GM11168 (cell line): ENCODE data around the gene SPATA6L.

Experiments used
- in situ Hi-C: fragments of 300-500 bp; cut with MboI; formaldehyde crosslinking; loops from one replicate; pipeline ENCODE4 v1.12.0; 2022; ENCODE audit warnings: low sequenced_read_pairs; ENCODE audit not compliant: unreplicated experiment

SPATA6L gene, protein sequence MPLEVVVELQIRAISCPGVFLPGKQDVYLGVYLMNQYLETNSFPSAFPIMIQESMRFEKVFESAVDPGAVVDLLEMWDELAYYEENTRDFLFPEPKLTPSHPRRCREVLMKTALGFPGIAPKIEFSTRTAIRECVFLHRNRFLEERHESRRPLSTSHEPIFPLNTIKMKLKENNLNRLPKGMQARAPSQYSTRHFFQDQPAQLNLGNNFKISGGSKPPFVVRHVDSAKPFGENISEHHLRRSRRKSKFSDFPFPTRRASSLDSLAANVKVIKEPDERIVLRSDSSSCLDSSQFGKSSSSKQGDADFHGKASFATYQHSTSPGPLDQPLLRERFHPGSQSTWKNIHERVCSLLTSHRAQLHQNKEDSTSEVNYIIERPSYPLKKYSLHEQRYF

DNA sequence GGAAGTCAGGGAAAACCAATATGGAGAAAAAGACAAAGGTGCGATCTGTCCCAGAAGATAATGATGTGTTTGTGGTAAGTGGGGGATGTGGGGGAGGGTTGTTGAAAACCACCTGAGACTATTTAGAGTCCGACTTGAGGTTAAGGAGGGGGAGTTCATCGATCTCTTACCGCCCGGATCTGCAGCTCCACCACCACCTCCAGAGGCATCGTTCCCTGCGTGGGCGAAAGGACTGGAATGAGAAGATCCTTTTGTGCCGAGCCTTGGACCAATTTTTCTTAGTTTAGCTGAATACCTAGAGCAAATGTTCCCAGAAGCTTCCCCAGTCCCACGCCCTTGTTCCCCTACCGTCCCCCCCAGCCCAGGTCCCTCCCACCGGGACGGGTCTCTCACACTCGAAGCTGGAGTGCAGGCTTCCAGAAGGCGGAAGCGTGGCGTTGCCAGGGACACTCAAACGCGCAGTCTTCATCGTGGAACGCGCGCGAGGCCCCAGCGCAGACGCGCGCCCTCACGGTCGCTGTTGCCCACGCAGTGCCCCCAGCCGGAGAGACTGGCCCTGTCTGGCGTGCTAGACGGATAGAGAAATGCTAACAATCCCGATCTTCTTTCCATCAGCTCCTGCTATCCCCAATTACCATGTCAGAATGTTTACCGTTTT is at the start of gene SPATA6L:
SPATA6L (minus strand) TSS at position 439 of the 658 bp plus-strand sequence; CDS start at position 209, 230 bp downstream.
- in situ Hi-C loops: no loop called here

DNA sequence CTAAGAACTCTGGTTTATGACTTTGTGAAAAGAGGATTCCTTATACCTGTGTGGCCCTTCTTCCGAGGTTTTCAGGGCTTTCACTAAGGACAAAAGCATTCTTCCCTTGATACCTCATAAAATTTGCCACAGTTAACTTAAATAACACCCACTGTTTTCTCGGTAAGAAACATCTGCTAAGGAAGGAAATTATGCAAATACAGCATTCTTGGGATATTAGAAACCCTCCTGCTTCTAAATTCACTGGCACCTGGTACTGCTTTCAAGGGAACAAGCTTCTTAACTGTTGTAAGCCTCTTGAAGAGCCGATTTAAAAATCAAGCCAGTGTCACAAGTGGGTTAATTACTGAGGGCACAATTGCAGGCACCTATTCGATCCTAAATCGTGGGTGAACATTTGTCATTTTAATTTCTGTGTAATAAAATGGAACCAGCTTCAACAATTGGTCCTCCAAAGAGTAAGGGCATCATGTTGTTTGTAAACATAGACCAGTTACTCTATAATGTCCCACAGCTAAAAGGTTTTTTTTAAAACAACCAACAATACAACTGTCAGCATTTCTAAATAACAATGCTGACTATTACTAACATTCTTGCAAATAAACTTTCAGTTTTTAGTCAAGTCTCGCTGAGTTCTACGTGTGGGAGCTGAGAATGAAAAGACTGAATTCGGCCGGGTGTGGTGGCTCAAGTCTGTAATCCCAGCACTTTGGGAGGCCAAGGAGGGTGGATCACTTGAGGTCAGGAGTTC is 48.2 kb upstream of the SPATA6L start:
- in situ Hi-C loops: no loop called here

DNA sequence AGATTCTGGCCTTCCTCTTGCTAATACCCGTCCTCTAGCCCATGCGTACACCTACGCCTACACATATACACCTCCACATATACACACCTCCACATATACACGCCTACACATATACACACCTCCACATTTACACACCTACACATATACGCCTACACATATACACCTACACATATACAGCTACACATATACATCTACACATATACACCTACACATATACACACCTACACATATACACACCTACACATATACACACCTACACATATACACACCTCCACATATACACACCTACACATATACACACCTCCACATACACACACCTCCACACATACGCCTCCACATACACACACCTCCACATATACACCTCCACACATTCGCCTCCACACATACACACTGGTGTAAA is 47.6 kb upstream of the SPATA6L start:
- in situ Hi-C loops: no loop called here

DNA sequence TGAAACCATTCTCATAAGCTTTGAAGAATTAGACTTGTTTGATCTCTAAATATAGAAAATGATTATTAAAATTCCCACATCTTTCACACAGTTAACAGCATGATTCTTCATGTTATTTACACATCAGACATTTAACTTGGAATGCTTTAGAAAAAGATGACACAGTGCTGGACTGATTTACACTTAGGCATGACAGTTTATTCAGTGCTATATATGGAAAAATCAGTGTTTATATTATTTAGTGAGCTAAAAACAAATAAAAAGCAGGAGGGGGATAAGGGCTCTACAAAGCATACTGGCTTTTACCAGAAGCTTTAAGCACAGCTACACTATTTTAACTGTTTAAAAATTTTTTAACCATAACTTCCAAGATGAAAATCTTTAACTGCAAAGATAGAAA is 43.1 kb upstream of the SPATA6L start:
- in situ Hi-C loops: no loop called here

DNA sequence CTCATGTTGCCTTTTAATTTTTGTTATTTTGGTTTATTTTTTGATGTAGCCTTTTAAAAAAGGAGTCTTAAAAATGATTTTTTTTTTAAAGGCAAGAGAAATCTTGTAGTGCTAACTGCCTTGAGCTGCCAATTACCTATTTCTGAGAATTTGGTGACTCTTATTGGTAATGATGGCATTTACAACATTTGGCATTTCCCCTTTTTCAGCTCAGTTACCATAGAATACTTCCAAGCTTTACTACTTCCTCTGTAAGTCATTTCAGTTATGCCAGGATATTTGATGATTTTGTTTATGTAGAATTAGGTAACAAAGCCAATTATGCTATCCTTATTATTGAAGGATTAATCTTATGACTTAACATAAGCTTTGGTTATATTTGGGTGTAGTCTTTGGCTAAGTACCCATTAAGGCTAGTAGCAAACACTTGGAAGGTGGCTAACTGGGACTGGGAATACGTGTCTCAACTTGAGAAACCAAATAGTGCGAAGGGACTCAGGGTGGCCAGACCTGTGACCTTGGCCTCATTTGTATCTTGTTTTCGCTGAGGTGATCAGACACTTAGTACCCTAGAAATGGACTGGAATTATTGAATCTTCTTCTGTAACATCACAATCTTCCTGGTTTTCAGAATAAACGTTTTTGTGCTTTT is 40.8 kb upstream of the SPATA6L start:
- in situ Hi-C loops: no loop called here

DNA sequence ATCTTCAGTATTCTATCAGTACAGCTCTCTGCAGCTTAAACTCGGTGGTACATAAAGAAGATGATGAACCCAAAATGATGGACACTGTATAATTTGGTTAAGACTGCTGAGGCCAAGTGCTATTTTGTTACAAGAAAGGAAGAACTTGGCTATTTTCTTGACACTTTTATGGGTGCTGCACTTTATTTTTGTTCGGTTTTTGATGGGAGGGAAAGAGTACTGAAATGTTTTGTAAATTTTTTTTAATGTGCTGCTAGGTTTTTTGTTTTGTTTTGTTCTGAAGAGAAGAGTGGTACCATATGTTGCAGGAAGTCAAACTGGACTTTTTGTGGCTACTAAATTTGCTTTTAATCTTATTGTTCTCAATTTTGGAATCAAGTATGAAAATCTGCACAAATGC is 39.7 kb upstream of the SPATA6L start:
- in situ Hi-C loops: no loop called here

DNA sequence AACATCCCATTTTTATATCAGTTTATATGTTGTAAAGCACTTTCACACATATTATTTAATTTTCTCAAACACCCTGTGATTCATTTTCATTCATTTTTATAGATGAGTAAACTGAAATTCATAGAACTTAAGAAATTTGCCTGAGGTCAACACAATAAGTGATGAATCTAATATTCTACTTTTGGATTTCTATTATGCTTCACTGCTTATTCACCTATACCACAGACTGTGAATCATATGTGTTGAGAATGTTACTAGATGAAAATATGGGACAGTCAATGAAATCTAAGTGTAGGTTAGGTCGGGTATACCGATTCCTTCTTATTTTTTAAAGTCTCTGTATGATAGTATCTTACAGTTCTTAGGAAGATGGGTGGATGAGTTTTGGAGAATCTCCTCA is 37.8 kb upstream of the SPATA6L start:
- in situ Hi-C loops: no loop called here

DNA sequence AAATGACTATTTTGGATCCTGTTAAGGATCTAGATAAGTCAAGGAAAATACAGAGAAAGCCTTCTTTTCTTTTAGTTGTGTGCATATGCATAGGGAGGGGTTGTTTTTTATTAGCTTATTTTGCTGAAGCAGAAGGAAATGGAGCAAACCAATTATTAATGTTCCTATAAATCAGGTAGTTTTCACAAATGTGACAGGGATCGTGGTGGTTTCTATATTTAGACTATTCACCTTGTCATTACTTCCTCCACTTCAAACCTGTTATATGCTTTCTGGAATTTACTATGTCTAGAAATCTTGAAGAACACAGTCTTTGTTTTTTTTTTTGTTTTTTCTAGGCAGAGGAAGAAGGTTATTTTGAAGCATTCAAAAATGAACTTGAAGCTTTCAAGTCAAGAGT is 35.2 kb upstream of the SPATA6L start:
- in situ Hi-C loops: no loop called here

DNA sequence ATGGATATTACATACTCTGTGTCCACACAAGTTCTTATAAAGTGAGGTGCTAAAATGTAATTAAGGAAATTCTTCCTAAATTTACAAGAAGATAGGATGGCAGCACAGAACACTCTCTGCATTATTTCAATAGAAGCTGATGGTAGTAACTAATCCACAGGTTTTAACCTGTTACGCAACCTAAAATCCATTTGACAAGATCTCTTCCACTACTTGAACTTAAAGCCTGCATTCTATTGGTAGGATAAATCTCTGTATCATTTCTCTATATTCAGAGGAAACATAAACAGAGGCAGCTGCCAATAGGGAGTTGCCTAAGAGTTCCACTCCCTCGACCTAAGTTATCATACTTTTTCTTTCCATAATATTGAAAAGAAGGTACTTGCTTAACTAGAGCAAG is 34.7 kb upstream of the SPATA6L start:
- in situ Hi-C loops: no loop called here

DNA sequence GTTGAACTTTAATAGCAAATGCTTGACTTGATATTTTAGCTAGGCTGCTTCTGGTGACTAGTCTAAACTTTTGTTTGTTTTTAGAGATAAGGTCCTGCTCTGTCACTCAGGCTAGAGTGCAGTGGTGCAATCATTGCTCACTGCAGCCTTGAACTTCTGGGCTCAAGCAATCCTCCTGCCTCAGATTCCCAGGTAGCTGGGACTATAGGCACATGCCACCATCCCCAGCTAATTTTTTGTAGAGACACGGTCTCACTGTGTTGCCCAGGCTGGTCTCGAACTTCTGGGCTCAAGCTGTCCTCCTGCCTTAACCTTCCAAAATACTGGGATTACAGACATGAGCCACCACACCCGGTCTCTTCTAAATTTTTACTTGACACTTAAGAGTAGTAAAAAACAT is 33.8 kb upstream of the SPATA6L start:
- in situ Hi-C loops: no loop called here

DNA sequence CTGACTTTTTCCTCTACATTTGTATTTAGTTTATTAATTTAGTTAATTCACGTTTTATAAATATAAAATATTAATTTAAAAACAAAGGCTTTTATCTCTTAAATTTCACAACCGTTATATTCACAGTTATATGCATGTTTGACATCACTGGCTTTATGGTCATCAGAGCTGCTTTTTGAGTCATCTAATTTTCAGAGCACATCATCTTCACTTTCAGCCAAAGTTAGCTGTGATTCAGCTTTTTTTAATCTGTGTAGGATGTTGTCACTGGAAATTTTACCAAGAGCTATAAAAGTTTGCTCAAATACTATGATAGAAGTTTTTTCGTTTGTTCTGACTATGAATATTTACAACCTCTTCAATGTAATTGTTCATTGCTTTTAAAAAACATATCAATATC is 25.5 kb upstream of the SPATA6L start:
- in situ Hi-C loops: no loop called here

DNA sequence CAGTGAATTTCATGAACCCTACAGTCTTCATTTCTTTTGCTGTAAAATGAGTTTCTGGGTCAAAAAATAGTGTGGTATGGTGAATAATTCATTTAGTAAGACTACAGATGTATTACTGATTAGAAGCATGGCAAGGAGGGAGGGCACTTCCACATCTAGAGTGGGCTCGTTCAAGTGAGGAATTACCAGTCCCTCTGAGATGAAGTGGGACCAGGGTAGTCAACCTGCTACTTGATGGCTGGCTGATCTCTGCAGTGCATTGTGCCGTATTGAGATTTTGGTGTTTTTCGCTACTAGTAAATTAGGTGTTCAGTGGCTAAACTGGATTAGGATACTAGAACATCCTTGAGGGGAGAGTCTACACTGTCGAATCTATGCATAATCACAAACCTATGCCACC is 23.9 kb upstream of the SPATA6L start:
- in situ Hi-C loops: no loop called here

DNA sequence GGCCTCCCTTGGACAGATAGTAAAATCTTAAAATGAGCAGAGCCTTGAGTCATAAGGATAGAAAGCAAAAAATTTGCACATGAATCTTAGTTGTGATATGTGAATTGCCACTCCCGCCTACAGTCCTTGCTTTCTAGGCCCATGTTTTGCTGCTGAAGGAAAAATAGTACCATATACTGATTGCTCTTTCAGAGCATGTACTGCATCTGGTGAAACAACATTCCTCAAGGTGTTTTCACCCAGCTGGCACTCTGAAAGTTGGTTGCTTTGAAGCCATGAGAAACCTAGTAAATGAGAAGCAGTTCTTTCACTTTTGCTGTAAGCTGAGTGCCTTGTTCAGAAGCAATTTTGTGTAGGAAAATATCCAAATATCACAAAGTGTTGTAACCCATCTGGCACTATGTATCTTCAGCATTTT is 23.4 kb upstream of the SPATA6L start:
- in situ Hi-C loops: no loop called here

DNA sequence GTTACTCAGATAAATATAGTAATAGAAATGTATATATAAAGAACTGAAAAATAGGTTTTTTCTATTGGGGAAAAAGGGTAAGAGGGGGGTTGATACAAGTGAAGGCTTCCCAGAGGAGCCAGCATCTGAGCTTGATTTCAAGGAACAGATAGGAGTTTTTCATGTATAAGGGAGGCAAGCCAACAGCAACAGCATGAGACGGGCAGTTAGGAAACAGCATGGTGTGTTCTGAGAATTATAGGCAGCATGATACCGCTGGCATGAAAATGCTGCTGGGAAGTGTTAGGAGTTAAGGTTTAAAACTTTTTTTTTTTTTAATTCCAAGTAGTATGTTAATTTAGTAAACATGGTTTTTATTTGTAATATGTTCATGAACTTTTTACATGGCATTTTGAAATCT is 22.7 kb upstream of the SPATA6L start:
- in situ Hi-C loops: no loop called here

DNA sequence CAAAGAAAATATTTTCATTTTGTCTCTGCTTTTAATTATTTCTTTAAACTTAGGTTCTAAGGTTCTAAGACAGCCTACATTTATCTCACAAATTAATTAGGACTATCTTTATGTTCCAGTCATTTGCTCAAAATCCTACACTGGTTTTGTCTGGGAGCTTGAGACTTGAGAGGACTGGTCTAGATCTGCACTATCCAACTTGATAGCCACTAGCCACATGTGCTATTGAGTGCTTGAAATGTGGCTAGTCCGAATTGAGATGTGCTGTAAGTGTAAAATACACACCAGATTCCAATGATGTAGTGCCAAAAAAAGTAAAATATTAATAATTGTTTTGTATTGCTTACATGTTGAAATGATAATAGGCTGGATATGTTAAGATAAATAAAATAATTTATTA is 20.3 kb upstream of the SPATA6L start:
- in situ Hi-C loops: no loop called here

DNA sequence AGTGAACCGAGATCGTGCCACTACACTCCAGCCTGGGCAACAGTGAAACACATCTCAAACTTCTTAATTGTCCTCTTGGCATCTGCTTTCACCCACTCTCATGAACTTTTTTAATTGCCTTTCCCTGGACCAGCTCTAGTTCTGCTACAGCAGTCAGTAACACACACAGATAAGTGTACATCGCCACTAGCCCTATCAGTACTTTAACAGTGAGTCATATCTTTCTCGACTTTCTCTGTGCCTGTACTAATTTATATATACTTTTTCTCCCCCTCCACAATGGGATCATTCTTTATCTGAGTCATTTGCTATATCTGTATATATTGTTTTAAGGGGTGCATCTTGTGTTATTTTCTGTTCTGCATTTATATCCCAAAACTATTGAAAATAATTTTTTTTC is 19.8 kb upstream of the SPATA6L start:
- in situ Hi-C loops: no loop called here

DNA sequence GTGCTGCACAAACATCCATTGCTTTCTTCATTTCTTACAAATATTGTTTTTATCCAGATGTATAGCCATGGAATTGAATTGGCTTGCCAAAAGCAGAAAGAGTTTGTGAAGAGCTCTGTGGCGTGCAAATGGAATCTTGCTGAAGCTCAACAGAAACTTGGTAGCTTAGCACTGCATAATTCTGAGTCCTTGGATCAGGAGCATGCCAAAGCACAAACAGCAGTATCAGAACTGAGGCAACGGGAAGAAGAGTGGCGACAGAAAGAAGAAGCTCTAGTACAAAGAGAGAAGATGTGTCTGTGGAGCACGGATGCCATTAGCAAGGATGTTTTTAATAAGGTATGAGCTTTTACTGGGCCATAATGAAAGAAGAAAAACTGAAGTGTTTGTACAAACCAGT is 18.5 kb upstream of the SPATA6L start:
- in situ Hi-C loops: no loop called here

DNA sequence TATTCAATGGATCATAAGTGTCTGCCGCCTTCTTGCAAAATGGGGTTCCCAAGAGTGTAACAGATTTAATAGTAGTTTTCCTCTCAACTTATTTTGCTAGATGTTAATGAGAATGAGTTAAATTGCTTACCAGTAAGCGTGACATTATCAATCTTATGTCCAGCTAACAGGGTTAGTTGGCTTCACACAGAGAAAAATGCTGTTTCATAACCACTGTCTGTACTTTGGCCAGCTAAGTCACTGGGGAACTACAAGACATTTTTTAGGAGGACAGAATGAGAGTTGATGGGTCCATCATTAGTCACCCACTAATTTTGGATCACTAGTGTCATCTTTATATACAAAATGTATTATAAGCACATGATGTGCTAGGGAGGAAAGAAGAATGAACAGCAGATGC is 14.5 kb upstream of the SPATA6L start:
- in situ Hi-C loops: no loop called here

DNA sequence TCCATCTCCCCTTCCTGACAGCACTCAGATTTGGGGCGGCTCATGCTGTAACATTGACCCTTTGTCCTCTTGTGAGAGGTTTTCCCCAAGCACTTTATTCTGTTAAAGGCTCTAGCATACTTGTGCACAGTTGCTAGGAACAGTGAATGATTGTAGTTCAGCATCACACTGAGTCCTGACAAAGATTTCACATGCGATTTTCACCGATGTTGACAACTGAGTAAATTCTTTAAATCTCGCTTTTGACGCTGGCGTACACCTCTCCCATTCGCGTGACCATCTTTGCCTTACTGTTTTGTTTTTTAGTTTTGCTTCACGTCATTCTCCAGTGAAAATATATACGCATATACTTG is 13.9 kb upstream of the SPATA6L start:
- in situ Hi-C loops: no loop called here

DNA sequence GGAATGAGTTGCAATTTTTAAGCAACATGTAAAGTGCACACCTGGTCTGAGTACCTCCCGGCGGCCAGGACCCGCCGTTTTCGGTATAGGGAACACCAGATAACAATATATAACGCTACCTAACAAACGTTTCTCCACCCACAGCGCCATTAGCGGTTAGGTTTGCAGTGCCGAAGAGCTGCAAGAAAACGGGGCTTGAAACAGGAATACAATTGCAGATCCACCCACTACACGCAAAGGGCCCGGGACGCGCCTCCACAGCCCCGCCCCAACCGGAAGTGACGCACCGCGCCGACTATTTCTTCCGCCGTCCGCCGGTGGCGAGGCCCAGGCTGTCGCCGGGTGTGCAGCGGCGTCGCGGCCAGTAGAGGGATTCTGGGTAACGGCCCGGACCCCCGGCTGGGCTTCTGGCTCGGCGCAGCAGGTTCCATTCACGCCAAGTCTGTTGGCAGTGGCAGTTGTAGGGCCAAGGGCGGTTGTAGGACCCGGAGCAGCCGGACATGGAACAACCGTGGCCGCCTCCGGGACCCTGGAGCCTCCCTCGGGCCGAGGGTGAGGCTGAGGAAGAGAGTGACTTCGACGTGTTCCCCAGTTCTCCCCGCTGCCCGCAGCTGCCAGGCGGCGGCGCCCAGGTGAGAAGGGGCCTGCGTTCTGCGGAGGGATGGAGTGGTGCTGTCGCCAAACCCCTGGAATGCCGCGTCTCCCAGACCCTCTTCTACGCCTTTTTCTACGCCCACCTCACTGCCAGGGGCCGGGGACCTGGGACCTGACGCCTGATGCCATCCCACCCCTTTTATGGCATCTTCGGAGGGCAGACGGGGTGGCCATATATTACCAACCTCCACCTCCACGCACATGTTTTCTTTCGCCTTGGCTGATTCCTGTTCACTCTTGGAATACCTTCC is 13.2 kb upstream of the SPATA6L start, which contains the start of gene CDC37L1:
CDC37L1 (plus strand) TSS at position 302 of the 905 bp plus-strand sequence; CDS start at position 501, 199 bp downstream.
- in situ Hi-C loops: no loop called here
